HG02623 (cell line): ENCODE measurements around the gene ADNP2.
"Not testable (repeated sequence)": the region's sequence is repeated elsewhere in the genome, so short reads cannot be mapped to it uniquely, and the experiment has no call there.

Experiments
- ATAC-seq: cut with Tn5 transposase; IDR thresholded peaks from one replicate; pipeline ENCODE4 v1.9.1; 2021; ENCODE audit warnings: moderate library complexity; ENCODE audit not compliant: unreplicated experiment

The ADNP2 gene

DNA sequence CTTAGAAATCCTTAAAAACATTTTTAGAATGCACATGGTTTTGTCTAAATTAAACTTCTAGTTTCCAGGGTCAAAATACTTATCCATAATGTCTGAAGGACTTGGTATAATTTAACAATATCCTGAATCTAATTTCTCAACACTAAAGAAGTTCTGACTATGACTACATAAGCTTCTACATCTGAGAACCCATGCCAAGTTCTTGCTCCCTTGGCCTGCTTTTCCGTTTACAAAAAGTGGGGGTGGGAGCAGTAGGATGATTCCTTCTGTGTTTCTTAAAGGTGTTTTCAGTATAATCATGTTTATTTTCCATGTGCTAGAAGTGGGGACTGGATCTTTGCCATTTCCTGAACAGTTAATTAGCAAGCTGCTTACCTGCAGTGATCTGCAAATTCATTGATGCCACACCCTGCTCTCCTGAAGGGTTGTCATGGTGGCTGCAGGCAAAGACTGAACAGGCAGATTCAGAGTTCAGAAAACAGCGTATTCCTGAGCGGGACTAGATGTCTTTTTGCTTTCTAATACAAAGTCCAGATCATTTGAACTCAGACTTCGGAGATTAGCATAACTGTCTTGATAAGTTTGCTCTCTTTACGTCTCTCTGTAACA, 36.2 kb downstream of the ADNP2 start:
- no peak for ATAC-seq

DNA sequence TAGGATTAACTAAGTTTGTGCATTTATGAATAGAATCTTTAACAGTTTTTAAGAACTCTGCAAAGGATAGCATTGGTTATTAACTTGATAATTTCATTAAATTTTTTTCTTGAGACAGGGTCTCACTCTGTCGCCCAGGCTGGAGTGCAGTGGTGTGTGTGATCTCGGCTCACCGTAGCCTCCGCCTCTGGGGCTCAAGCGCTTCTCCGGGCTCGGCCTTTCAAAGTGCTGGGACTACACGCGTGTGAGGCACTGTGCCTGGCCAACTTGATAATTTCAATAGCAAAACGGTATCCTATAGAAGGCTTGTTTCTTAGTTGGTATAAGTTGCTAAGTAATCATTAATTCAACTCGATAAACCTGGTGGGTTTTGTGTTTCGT, 38.0 kb downstream of the ADNP2 start:
- peak; percentile 21 for ATAC-seq

DNA sequence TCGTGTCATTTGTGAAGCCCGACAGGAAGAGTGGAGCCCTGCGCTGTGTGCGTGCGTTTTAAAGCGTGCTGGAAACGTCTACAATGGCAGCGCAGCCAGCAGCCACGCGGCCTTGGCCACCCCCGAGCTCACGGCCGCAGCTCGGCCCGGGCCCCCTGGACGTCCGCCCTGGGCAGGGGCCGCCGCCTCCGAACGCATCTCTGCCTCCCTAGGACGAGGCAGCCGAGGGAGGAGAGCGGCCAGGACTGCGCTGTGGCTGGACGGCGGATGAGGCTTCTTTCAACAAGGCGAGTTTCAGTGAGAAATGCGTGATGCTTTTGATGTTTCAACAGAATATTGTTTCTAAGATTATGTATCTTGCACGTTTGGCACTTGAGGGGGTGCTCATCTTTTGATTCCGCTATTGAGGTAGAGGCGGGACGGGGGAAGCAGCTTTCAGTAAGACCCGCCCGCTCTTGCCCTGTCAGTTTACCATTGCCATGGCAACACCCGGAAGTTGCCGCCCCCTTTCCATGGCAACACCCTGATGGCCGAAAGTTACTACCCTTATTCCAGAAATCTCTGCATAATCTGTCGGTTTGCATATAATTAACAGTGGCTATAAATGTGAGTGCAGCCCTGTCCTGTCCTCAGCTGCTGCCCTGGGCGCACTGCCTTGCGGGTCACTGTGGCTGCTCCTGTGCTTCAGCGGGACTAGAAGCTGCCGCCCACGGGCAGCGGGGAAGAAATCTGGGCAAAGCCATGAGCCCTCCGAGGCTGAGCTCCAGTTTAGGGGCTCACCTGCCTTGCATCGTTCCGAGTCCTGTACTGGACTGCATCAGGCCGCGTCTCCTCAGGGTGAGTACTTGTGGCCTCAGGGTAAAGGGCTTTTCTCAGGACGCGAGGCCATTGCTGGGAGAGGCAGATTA, 38.6 kb downstream of the ADNP2 start:
- ATAC-seq: peak; percentile 73

DNA sequence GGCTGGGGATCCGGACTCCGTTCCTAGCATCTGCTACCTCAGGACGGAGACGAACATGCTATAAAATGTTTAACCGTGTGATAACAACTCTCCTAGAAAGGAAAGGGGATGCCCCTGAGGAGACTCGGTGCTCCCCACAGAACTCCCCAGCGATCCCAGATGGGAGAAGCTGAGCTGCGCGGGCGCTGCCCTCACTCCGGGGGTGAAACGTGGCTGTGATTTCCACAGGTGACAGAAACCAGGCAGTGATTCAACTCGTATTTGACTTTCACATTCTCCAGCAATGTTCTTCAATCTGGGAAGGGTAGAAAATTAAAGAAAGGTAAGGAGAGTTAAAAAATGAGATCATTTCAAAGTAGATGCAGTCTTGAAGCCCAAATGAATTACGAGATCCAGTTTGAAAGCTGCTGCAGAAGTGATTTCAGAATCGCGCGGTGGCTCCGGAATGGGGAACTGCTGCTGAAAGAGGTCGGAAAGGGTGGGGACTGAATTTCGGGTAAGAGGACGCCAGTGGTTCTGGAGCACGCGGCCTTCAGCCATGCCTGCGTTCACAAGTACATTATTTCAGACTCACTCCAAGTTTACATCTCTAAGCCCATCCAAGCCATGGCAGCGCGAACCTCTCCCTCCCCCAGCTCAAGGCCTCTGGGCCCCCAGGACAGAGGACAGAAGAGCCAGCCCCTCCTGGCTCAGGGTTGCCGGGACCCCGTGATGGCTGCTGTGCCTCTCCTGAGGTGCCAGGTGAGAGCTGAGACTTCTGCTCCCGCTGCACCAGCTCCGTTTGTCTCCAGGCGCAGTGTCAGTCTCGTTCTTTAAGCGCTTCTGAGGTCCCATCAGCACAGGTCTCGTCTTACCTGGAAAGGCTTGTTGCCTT, 39.5 kb downstream of the ADNP2 start:
- peak; percentile 3 for ATAC-seq

DNA sequence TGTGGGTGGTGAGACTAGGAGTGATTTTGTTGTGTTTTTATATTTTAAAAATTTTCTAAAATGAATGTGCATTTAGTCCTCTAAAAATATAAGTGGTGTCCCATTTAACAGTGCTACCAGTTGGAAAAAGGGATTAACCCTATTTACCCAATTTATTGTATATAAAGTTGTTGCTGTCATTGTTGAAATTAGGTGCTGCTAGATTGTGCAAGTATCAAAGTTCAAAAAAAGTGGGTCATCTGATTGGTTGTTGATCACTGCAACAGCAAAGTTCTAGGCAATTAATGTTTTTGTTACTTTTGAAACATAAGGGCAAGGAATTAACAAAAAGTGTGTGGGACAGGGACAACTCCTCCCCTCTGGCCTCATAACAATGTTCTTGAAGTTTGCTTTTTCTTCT, 40.6 kb downstream of the ADNP2 start:
- ATAC-seq: no peak

DNA sequence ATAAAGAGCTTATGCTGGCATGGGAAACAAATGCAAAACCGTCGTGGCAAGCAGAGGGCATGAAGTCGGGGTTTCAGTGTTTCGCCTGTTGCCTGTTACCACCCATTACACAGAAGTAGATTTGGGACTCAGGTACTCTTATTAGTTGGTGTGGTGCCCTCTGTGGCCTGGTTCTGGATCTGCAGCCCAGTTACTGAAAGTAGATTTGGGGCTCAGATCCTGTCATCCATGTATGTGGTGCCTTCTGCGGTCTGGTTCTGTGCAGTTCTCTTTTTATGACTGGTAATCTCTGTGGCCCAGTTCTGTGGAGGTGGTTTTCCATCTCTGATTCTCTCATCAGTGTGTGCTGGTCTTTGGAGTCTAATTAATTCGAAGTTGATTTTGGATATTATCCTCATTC, 45.2 kb downstream of the ADNP2 start:
- peak; percentile 71 for ATAC-seq

DNA sequence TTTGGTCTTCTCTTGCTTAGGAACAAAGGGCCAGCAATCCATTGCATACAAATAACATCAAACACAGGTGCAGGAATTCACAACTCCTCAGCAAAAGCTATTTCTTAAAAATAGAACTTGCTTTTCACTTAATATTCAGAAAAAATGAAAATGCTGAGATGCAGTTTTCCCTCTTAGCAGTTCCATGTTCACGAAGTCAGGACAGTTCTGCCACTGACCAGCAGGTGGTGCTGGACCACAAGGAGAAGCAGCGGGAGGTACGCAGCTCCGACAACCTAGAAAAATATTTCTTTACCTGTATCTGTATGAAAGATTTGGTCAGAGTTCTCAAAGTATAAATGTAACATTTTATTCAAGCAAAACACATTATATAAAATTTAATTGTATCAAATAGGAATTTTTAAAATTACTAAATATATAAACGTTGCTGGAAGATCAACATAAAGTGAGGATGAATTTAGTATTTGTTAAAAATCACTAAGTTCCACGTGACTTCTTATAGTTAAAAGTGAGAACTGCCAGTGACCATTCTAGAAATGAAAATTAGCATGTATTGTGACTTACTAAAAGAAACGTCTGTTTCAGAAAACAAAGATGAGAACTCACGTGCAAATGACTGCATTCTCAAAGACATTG, 48.8 kb downstream of the ADNP2 start:
- no peak for ATAC-seq

DNA sequence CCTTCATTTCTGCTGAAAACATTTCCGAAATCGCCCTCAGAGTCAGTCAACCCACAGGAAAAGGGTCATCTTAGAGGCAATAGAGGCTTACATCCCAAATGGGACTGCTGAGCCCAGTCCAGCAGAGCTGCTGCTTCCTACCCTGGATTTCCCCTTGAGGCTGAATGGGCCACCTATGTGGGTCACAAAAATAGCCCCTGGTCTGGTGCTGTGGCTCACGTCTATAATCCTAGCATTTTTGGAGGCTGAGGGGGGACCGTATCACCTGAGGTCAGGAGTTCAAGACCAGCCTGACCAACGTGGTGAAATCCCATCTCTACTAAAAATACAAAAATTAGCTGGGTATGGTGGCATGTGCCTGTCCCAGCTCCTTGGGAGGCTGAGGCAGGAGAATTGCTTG, 49.3 kb downstream of the ADNP2 start:
- no peak for ATAC-seq

DNA sequence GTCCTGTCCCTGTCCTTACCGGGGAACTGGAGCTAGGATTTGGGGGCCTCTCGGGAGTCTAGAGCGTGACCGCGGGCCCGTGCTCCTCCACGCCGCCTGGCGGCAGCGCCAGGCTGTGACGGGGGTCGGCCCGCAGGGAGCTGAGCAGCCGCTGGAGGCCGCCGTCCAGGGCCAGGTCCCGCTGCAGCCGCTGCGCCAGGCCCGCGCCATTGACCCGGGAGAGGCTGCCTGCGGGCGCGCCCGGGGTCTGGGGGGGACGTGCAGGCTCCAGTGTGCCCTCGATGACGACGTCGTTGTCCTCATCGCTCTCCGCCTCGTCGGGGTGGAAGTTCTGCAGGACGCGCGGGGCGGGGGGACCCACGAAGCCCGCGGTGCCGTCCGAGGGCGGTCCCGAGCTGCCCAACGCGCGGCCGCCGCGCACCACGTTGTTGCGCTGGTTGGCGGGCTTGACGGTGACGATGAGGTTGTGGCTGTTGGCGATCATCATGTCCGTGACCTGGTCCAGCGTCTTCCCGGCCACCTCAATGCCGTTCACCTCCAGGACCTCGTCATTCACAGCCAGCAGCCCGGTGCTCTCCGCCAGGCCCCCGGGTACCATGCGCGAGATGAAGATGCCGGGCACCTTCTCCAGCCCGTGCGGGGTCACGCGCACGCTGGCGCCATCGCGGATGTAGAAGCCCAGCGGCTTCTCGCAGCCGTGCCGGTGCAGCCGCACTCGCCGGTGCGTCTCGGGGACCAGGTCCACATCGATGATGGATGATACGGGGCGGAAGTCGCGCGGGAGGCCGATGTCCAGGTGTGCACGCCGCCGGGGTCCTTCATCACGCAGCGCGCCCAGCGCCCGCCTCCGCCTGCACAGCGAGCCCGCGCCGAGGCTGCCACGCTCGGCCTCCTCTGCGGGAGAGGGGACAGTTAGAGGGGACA, 50.9 kb downstream of the ADNP2 start:
- no peak for ATAC-seq

DNA sequence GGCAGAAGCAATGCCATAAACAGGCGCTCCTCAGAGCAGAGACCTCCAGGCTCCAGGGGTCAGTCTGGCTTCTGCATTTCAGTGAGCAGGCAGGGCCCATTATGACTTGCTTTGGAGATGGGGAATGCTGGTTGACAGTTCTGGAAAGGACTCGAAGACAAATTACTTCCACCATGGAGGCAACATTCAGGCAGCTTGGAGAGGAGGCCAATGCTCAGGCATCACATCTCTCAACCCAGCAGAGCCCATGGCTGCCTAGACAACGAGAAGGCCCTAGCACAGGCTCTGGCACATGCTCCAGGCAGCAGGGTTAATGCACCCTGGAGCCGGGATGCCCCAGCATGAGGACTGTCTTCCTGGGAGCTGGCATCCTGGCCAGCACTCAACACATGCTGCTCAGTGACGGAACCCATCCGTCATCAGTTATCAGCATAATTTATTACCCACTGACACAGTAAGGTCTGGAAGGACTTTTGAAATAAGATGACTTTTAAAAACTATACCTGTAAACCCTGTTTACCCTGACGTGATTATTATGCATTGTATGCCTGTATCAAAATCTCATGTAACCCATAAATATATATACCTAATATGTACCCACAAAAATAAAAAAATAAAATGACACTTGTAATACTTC, 52.8 kb downstream of the ADNP2 start:
- ATAC-seq: no peak

DNA sequence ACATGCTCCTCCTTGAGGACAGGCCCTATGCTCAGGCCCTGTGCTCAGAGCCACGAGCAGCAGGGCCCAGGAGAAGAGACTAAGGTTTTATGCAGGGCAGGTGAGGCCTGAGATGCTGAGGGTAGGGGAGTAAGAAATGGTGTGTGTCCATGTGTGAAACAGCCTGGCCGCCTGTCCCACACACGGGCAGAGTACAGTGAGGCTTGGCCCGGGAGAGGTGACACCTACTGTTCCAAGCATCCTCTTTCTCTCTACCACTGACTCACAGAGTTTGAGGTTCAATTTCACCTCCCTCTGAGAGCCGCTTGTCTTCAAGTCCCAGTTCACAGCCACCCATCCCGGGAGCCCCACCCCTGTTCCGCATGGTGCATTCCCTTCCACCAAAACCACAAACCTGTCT, 54.1 kb downstream of the ADNP2 start:
- no peak for ATAC-seq

DNA sequence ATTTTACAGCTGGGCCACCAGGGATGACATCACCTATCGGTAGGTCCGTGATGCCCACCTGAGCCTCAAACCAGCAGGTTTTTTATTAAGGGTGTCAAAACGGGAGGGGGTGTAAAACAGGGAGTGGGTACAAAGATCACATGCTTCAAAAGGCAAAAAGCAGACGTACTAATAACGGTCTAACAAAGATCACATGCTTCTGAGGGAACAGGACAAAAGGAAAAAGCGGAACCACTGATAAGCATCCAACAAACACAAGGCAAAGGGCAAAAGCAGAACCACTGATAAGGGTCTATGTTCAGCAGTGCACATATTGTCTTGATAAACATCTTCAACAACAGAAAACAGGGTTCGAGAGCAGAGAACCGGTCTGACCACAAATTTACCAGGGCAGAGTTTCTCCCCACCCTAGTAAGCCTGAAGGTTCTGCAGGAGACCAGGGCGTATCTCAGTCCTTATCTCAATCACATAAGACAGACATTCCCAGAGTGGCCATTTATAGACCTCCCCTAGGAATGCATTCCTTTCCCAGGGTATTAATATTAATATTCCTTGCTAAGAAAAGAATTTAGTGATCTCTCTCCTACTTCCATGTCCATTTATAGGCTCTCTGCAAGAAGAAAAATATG, 55.8 kb downstream of the ADNP2 start:
- ATAC-seq: not testable (repeated sequence)

DNA sequence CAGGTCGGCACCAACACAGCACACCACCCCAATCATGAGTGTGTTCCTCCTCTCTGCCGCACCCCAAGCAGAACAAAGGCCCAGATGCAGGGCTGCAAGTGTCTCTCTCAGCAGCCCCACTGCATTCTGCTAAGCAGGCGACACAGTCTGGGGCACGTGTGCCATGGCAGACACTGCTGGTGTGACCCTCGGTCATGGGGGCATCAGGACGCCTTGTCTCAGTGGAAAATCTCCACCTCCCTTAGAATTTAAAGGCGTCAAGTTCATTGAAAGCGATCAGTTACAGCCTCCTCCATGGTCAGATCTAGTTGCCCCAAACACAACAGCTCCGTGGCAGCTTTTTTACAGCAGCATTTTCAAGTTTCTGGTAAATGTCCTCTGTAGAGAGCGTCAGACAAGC, 57.2 kb downstream of the ADNP2 start:
- ATAC-seq: no peak

DNA sequence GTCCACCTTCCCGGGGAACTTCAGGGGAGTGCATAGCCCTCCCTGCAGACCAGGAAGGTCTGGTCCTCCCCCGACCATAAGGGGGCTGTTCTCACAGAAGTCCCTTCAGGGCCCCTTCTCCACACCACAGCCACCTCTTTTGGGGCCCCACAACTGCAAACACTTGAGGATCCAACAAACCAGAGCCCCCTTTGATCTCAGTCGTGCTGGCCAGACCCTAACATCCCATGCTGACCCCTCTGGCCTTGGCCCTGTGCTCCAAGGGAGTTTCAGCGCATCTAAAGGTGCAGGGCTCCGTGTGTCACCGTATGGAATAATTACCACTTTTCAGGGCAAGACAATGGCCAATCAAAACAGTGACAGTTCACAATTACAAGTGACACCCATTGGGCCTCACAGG, 57.7 kb downstream of the ADNP2 start:
- no peak for ATAC-seq

DNA sequence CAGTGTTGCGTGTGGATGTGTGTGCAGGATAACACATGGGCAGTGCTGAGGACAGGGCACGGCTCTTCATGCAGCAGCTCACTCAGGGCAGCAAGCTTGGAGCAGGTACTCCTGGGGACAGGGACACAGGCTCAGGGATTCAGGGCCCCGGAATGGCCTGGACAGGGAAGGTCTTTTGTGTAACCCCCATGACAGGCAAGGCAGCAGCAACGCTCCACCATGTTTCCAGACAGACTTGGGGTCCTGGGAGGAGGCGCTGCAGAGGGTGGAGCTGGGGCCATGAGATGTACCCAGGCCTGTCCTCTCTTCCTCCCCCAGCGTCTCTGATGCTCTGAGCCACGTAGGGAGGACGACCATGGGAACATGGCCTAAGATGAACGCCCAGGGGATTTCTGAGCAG, 58.3 kb downstream of the ADNP2 start:
- no peak for ATAC-seq

DNA sequence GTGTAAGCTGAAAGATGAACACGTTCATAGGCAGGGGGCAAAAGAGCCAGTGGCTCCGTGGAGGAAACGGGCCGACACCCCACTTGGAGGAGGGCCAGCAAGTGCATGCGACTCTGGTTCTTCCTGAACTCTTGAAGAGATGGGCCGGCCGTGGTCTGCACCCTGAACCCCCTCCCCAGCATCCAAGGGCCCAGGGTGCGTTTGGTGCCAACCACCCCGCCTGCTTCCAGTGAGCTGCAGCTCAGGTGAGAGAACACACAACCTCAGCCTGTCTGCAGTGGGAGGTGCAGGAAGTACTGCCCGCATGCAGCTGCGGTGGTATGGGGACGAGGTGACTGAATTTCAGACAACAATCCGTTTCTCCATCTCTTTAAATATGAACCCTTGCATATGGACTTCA, 58.9 kb downstream of the ADNP2 start:
- no peak for ATAC-seq

DNA sequence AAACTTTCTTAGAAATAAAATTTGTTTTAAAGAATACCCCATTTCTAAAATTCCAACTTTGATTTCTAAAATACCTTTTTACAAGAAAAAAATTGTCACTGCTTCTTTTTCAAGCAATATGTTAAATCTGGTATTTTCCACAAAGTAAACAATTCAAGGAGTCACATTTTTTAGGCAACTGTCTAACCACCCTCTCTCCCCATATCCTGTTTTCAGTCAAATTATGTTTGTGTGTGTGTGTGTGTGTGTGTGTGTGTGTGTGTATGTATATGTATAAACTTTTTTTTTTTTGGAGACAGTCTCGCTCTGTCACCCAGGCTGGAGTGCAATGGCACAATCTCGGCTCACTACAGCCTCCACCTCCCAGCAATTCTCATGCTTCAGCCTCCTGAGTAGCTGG, 59.3 kb downstream of the ADNP2 start:
- ATAC-seq: no peak

DNA sequence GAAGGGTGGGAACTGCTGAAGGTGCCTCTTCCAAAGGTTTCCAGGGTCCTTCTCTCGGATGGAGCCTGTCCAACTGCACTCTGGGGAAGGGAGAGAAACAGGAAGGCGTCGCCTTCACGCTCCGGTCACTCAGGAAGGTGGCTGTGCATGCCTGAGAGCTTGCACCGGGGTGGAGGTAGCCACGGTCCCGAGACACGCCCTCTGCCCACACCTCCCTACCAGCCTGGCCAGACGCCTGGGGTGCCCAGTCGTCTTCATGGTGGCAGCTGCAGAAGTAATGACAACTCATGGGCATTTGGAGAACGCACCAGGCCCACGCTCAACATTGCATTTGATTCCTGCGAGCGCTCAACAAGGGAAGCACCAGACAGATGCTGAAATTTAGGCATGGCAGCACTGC, 59.9 kb downstream of the ADNP2 start:
- no peak for ATAC-seq

DNA sequence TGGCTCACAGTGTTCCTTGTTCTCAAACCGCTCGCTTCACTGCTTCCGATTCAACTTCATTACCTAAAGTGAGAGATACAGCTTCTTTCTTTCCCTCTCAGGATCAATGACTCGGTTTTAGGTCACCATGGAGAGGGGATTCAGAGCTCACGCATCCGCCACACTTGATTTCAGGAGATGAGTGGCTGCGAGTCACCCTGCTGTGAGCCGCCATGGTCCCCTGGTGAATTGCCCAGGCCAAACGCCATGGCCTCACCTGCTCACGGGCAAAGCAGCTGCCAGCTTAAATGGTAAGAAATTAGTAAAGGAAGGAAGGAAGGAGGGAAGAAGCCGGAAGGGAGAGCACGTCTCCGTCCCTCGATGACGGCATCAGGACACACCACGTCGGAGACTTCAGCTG, 60.5 kb downstream of the ADNP2 start:
- no peak for ATAC-seq
